Measurements from ENCODE around the gene VPS26C. TPM values are rescaled to one million over a fixed set of nuclear protein-coding genes. Genes with fewer than 3 reads are reported as not detected.

The VPS26C gene
- total and polyA plus RNA-seq, 2 of the 8 experiments (the other 6 are each of a cell fraction or from before 2014, with no cell fraction given) = 43.5 to 71.6 TPM

DNA sequence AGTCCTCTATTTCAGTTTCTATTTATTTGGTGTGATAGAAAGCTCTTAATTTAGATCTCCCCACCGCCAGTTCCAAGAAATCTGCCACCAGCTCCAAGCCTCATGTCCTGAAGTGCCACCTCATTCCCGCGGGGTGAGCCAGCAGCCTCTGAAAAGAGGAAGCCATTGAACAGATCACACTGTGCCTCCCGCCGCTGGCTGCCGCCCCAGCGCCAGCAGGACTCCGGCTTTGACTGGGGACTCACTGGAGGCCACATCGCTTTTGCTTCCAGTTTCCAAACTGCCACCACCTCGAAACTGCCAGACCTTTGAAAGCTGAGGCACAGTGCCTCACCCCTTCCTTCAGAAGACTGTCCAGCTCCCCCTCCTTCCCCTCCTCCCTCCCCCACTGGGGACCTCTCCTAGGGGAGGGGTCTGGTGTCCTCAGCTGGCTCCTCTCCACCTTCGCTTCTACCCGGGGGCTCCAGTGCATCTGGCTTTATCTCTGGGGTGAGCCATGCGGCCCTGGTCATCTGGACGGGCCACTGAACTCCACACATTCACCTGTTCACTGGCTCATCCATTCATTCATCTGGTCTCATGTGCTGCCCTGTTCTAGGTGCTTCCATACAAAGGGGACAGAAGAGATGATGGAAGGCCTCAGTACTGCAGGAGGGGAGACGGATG is 58.9 kb downstream of the VPS26C start:
- H2AK5ac ChIP-seq (ENCODE audit: low read depth, low read length) = no peak overlapping the region
- no peak overlapping the region for H3K23ac ChIP-seq (ENCODE audit: insufficient read length)
- H3K79me2 ChIP-seq (ENCODE audit: control insufficient read depth in 1 of 2, insufficient read depth in 2 of 2, low read length in 2 of 2) = no peaks in the 10 kb centered on the region
- H4K8ac ChIP-seq (ENCODE audit: extremely low read depth, insufficient read depth, low read length) = no peak overlapping the region
- H4K5ac ChIP-seq (ENCODE audit: insufficient read length, low read depth, low read length) = no peak overlapping the region
- no peaks in the 10 kb centered on the region for H4K20me1 ChIP-seq (replicated peaks in 1 of 2; ENCODE audit: control insufficient read depth in 1 of 2, insufficient read depth in 2 of 2, low read length in 2 of 2)
- no peak overlapping the region for H3K56ac ChIP-seq (replicated peaks; ENCODE audit: insufficient read length, low read depth, low read length)
- WGBS, 2 experiments (ENCODE audit: extremely low coverage in 1 of 2, insufficient coverage in 1 of 2, insufficient read length in 1 of 2, insufficient replicate concordance in 2 of 2, low coverage in 1 of 2, low lambda C conversion rate in 2 of 2, missing lambda C conversion rate in 1 of 2) = 95% methylated on average over 11 of the region's 15 CpGs; no CpG with 5 or more reads in 1 of the 2 experiments
- no peaks in the 10 kb centered on the region for H3K36me3 ChIP-seq (ENCODE audit: control insufficient read depth in 2 of 4, insufficient read depth in 4 of 4, low read length in 3 of 4)
- H3K9me3 ChIP-seq (ENCODE audit: insufficient read depth in 2 of 2, low read depth in 1 of 2, low read length in 1 of 2) = 0 out of 4 replicates have a peak, but pooled peaks cover 0 to 8% of the 10 kb centered on the region in 2 experiments
- CTCF ChIA-PET (ENCODE audit: partially characterized antibody) = interaction anchor here (1.3 kb wide), 1 partner anchor 9 kb away, joined by 5 read pairs; no protein-coding TSS in a partner anchor
- no peak overlapping the region for H2BK15ac ChIP-seq (ENCODE audit: low read length)
- no peak overlapping the region for H3K4me3 ChIP-seq (ENCODE audit: extremely low read depth in 1 of 4, insufficient read depth in 2 of 4, low read depth in 3 of 4, low read length in 4 of 4)
- H3K23me2 ChIP-seq (ENCODE audit: low read depth, low read length) = no peaks in the 10 kb centered on the region
- no peak overlapping the region for H3K4ac ChIP-seq (replicated peaks; ENCODE audit: insufficient read length, low read depth, low read length)
- H3K79me1 ChIP-seq (ENCODE audit: low read depth, low read length) = no peaks in the 10 kb centered on the region
- no peaks in the 10 kb centered on the region for H3K4me1 ChIP-seq (replicated peaks in 1 of 4; ENCODE audit: control insufficient read depth in 3 of 4, insufficient read depth in 4 of 4, low read length in 3 of 4)
- H3K4me2 ChIP-seq (ENCODE audit: insufficient read depth in 1 of 2, low read depth in 2 of 2, low read length in 2 of 2) = no peak overlapping the region
- TF ChIP-seq FOSL1 (IDR thresholded peaks at IDR 0.05; ENCODE audit: insufficient read depth, low read depth, low read length) (no peak), MAFK (IDR thresholded peaks at IDR 0.05; ENCODE audit: low read depth, low read length) (no peak), SIRT6 (IDR thresholded peaks at IDR 0.05; ENCODE audit: low read length) (no peak), SP2 (IDR thresholded peaks at IDR 0.05; ENCODE audit: low read length) (no peak), CREB1 (IDR thresholded peaks at IDR 0.05) (no peak), KDM4A (IDR thresholded peaks at IDR 0.05; ENCODE audit: low read depth, low read length, severe bottlenecking) (no peak), RXRA (IDR thresholded peaks at IDR 0.05; ENCODE audit: insufficient read depth, low read depth, low read length) (no peak)
- no peak overlapping the region for H4K91ac ChIP-seq (replicated peaks; ENCODE audit: insufficient read length, low read length)
- no peak overlapping the region for H3K9ac ChIP-seq (replicated peaks in 1 of 4; ENCODE audit: extremely low read depth in 1 of 4, low read depth in 3 of 4, low read length in 3 of 4)
- H2BK5ac ChIP-seq (ENCODE audit: low read depth, low read length) = no peak overlapping the region
- no peak for FAIRE-seq
- POLR2A ChIA-PET (ENCODE audit: partially characterized antibody) = interaction anchor here (1.3 kb wide), 1 partner anchor 263 kb away, joined by 3 read pairs; no protein-coding TSS in a partner anchor
- H2BK20ac ChIP-seq (ENCODE audit: low read length) = no peak overlapping the region
- no peak overlapping the region for H3K14ac ChIP-seq (ENCODE audit: insufficient read length)
- no peak overlapping the region for H2BK120ac ChIP-seq (replicated peaks; ENCODE audit: low read depth, low read length)
- DNase-seq (ENCODE audit: low read depth in 1 of 2, low spot score in 2 of 2) = no peak
- H3K27ac ChIP-seq (ENCODE audit: low read depth, low read length) = no peak overlapping the region
- H2BK12ac ChIP-seq (ENCODE audit: low read depth, low read length) = no peak overlapping the region
- no peak overlapping the region for H2AFZ ChIP-seq (ENCODE audit: low read length)
- H3K27me3 ChIP-seq (replicated peaks in 1 of 4; ENCODE audit: control insufficient read depth in 3 of 4, extremely low read depth in 1 of 4, insufficient read depth in 3 of 4, low read length in 3 of 4) = no peaks in the 10 kb centered on the region
- no peak overlapping the region for H3K18ac ChIP-seq (ENCODE audit: extremely low read depth, low read length)
